Activated gamma-delta T cell (primary cell): ENCODE data around the gene C19orf85.
"Not testable (repeated sequence)": the region's sequence is repeated elsewhere in the genome, so short reads cannot be mapped to it uniquely, and the experiment has no call there.

Experiments used
- DNase-seq: peaks from one replicate; lab custom pipeline; 2025; lab: John Stamatoyannopoulos, UW

The C19orf85 gene

DNA sequence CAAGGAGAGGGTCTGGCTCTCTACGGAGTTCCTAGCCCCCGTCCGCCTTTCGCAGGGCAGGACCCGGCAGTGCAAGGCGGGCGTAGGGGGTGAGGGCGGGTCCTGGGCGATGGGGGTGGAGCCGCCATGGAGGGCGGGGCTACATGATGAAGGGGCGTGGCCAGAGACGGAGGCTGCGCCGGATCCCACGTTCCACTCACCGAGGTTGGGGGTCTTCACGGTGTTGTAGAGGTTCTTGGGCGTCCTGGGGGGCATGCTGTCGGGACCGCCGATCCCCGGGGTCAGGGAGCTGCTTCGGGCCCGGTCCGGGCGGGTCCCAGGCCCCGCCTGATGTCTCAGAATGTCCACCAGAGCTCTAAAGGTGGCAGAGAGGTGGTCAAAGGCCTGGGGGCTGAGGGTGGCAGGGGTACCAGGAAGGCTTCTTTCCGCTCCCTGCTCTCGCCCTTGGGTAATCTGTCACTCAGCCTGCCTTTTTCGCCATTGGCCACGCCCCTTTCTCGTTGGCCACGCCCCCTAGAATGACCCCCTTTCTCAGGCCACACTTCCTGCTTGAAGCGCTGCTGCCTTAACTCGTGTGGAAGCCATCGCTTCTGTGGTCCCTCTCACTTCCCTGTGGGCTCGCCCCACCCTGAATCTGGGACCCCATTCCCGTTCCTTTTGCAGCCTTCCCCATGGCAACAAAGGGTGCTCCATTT, 24.0 kb downstream of the C19orf85 start:
- DNase-seq, result no peak

DNA sequence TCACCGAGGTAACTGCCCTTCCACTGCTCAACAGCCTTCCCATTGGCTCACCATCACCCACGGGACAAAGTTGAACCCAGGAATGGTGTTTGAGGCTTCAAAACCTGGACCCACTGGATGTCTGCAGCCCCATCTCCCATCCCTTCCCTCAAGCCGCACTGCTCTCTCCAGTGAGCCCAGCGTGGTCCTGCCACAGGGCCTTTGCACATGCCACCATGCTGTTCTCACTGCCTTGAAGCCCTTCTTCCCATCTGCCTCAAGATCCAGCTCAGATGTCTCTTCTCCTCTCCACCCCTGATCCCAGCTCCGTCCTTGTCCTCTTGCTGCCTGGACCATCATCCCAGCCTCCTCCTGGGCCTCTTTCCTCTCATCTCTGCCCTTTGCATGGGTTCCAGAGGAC, 25.5 kb downstream of the C19orf85 start:
- DNase-seq, result no peak

DNA sequence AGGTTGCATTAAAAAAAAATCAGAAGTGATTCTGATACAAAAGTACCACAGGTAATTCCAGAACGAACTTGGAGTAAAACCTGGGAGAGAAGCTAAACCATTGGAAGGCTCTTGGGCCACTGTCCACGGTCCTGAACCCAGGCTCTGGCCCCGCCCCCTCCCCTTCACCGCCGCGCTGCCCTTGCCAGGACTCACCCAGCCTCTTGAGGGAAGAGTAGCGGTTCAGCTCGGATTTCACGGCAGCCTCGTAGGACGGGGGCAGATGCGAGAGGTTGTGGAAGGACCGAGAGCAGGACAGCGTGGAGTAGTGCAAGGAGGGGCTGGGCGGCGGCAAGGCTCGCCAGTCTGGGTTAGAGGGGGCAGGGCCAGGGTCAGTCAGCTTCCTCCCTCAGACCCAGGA, 27.1 kb downstream of the C19orf85 start:
- DNase-seq, result no peak

DNA sequence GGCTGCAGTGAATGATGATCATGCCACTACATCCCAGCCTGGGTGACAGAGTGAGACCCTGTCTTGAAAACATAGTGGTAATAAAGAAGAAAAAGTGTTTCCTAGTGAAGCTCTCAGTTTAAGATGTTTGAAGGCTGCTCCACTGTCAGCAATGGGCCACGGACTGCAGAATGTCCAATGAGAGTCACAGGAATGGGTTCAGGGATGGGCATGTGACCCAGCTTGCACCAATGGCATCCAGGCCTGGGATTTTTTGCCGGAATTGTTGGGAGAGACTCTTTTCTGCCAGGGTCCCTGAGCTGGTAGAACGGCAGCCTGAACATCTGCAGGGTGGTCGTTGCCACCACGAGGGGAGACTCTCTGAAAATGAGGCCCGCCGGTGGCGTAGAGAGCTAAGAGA, 27.7 kb downstream of the C19orf85 start:
- DNase-seq, result no peak

DNA sequence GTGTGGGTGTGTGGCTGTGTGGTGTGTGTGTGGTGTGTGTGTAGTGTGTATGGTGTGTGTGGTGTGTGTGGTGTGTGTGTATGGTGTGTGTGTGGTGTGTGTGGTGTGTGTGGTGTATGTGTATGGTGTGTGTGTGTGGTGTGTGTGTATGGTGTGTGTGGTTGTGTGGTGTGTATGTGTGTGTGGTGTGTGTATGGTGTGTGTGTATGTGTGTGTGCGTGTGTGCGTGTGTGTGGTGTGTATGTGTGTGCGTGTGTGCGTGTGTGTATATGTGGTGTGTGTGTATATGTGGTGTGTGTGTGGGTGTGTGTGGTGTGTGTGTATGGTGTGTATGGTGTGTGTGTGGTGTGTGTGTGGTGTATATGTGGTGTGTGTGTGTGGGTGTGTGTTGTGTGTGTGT, 29.5 kb downstream of the C19orf85 start:
- no peak for DNase-seq

DNA sequence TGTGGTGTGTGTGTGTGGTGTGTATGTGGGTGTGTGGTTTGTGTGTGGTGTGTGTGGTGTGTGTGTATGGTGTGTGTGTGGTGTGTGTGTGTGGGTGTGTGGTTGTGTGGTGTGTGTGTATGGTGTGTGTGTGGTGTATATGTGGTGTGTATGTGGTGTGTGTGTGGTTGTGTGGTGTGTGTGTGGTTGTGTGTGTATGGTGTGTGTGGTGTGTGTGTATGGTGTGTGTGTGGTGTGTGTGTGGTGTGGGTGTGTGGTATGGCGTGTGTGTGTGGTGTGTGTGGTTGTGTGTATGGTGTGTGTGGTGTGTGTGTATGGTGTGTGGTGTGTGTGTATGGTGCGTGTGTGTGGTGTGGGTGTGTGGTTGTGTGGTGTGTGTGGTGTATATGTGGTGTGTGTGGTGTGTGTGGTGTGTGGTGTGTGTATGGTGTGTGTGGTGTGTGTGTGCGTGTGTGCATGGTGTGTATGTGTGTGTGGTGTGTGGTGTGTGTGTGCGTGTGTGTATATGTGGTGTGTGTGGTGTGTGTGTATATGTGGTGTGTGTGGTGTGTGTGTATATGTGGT, 30.1 kb downstream of the C19orf85 start:
- DNase-seq, result no peak

DNA sequence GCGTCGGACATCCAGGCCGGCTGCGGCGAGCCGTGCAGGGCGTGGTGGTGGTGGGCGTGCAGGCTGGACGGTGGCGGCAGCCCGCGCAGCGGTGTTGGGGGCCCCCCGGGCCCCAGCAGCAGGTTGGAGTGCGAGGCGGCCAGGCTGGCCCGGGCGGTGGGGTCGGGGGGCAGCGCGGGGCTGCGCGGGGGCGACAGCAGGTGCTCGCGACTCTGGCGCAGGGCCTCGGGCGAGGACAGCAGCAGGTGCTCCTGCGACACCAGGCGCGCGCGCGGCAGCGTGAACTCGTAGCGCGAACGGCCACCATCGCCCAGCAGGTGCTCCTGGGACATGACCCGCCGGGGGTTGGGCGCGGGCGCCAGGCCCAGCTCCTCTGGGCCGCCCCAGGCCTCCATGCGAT, 31.3 kb downstream of the C19orf85 start:
- DNase-seq, result no peak

DNA sequence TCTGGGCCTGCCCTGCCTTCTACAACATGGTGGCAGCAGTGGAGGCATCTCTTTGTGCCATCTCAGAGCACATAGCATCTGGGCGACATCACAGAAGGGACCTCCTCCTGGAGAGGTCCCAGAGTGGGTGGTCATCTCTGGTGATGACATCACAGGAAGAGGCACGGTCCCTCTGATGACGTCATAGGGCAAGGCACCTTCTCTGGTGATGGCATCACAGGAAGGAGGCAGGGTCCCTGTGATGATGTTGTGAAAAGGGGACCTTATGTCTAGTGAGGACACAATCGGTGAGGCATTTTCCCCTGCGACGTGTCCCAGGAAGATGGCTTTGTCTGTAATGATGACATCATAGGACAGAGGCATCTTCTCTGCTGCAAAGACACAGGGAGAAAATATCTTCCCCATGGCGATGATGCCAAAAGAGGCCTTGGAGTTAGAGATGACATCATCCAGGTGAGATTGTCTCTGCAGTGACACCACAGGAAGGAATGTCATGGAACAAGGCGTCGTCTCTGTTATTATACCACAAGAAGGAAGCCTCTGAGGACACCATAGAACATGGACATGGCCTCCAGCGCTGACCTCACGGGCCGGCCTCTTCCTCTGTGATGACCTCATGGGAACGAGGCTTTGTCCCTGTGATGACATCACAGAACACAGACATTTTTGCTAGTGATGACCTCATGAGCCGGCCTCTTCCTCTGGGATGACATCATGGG, 32.2 kb downstream of the C19orf85 start:
- DNase-seq, result no peak

DNA sequence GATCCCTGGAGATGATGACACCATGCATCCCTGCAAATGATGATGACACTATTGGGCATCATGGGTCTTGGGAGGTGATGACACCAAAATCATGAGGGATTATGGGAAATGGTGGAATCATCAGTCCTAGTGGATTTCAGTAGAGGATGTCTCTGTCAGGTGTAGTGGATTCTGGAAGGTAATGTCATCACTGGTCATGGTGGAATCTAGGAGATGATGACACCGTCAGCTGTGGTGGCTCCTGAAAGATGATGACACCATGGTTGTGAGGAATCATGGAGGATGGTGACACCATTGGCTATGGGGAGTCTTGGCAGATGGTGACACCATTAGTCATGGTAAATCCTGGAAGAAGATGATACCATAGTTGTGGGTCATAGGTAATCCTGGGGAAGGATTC, 33.4 kb downstream of the C19orf85 start:
- no peak for DNase-seq

DNA sequence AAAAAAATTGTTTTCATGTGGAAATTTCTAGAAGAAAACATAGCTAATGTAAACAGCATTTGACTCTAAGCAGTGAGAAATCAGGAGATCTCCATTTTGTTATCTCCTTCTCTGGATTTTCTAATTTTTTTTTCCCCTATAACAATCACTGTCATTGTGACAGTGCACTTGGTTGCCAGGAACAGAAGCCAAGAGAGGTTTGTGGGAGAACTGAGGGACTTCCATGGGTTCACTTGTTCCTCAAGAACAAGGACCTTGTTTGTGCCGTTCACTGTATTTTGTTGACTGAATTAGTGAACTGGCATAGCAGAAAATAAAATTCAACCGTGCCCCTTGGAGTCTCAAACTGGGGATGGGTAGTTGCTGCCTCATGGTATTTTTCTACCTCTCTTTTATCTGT, 38.5 kb downstream of the C19orf85 start:
- DNase-seq, result no peak

DNA sequence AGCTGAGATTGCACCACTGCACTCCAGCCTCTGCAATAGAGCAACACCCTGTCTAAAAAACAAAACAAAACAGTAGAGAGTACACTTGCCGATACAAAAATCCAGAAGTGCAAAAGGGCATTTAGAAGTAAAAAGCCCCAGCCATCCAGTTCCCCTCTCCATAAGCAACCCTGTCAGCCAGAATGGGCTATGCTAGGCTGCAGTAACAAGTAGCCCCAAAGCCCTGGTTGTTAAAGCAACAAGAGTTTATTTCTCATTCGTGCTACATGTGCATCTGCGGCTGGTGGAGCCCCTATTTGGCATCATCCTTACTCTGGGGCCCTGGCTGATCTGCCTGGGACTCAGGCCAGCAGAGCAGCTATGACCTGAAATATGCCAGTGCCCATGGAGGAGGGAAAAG, 40.0 kb downstream of the C19orf85 start:
- DNase-seq, result no peak

DNA sequence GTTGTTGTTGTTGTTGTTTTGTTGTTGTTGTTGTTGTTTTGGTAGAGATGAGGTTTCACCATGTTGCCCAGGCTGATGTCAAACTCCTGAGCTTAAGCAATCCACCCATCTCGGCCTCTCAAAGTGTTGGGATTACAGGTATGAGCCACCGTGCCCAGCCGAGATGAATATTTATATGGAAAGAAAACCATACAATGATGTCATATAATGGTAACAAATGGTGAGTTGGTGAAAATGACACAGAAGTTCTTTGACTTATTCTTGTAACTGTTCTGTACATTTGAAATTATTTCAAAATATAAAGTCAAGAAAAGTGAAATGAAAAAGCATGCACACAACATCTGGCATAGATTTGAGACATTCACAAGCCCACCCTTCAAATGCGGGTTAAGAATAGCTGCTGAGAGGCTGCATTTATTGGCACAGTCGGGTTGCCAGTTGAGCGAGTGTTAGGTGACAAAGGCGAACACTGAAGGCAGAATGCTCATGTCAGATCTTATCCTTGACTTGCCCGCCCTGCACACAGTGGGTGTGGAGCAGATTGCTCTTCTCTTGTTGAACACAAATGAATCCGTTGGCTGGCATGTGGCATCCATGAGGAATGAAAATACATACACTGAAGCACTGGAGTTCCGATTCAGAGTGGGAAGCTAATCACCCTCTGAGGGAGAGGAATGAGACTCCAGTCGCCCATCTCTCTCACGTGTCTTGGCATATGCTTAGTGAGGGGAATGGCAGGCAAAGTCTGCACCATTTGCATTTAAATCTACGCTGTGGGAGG, 41.1 kb downstream of the C19orf85 start:
- DNase-seq, result no peak

DNA sequence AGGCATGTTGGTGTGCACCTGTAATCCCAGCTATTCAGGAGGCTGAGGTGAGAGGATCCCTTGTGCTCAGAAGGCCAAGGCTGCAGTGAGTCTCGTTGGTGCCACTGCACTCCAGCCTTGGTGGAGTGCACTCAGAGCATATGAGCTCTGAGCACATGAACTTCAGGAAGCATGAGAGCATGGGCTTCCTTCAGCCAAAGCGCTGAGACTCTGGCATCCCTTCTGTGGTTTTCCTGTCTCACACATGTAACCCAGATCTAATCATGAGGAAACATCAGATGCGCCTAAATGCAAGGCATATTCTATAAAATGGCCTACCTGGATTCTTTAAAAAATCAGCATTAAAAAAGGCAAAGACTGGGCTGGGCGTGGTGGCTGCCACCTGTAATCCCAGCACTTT, 43.3 kb downstream of the C19orf85 start:
- not testable (repeated sequence) for DNase-seq

DNA sequence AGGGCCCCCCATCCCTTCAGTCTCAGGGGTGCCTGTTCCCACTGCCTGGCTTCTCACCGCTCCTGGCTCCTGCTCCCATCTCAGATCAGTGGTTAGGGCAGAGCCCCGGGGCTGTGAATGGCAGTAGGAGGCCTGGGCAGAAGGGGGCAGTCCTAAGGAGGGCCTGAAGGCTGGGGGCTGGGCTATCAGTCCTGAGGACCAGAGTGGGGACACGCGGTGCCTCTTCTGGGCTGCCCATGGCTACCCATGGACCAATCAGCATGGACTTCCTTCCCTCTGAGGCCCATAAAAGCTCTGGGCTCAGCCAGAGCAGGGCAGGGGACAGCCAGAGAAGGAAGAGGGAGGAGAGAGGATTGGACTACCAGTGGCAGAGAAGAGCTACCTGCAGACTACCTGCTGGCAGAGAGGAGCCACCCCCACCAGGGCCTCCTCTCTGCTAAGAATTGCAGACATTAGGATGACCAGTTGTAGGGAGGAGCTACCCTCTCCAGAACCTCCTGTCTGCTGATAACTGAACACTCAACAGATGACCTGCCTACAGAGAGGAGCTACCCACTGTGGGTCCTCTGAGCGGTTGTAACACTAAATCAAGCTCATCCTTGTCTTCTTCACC, 44.8 kb downstream of the C19orf85 start:
- DNase-seq, result no peak

DNA sequence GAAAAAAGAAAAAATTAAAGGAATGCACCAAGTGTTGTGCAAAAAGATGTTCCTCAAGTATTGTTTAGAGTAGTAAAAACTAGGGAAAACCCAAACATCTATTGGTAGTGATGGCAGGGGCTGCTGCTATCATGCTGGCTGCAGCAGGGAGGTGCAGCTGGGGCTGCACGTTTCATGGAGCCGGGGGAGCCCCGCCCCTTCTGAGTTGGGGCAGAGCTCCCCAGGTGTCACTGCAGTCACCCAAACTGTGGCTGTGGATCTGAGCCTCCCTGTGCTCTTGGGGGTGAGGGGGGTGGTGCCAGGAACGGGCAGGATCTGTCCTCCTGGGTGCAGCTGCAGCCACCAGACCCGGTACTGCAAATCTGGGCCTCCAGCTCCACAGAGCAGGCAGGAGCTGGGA, 45.4 kb downstream of the C19orf85 start:
- DNase-seq, result no peak

DNA sequence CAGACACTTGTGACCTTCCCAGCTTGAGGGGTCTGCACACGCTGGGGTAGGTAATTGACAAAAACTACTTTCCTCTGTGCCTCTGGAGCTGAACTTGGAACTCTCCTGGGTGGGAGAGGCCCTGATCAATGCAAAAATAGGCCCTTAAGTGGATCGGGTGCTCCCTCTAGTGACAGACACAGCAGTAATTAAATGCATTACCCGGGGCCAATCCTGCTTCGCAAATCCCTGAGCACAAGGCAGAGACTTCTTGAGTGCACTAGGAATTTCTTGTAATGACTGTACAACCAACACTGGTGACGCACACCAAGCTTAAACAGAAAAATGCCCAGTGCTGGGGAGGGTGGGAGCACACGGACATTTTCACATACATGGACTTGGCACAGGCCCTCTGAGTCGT, 46.4 kb downstream of the C19orf85 start:
- no peak for DNase-seq
